HepG2 (cell line): ENCODE measurements around the gene IFNK. TPM values are rescaled to one million over a fixed set of nuclear protein-coding genes. Genes with fewer than 3 reads are reported as not detected.
A peak's percentile ranks its signal among the peaks of the same experiment; 100 is the strongest.

Source experiments
- AGO2 ChIP-seq: fragments of 200-400 bp; formaldehyde crosslinking; optimal IDR thresholded peaks from 2 replicates; pipeline ENCODE3; 2017; ENCODE audit warnings: mild to moderate bottlenecking, low read depth, low read length, moderate library complexity
- AKNA ChIP-seq: sonication (generic); formaldehyde crosslinking; IDR thresholded peaks from 2 replicates; pipeline ENCODE4 v1.4.0; 2020; ENCODE audit warnings: missing genetic modification reagents, borderline replicate concordance
- KDM2A ChIP-seq: sonication (generic); formaldehyde crosslinking; IDR thresholded peaks from 2 replicates; pipeline ENCODE4 v1.4.0; 2020; ENCODE audit warnings: low read depth, missing genetic modification reagents, borderline replicate concordance
- KDM5B ChIP-seq: sonication (generic); formaldehyde crosslinking; IDR thresholded peaks from 2 replicates; pipeline ENCODE4 v1.4.0; 2020; ENCODE audit warnings: missing genetic modification reagents, mild to moderate bottlenecking, borderline replicate concordance
- MAF1 ChIP-seq: sonication (generic); formaldehyde crosslinking; IDR thresholded peaks from 2 replicates; pipeline ENCODE4 v1.5.0; 2020; ENCODE audit warnings: missing genetic modification reagents, borderline replicate concordance
- MTERF4 ChIP-seq: sonication (generic); formaldehyde crosslinking; IDR thresholded peaks from 2 replicates; pipeline ENCODE4 v1.8.0; 2023; ENCODE audit warnings: mild to moderate bottlenecking, missing genetic modification reagents
- PHF8 ChIP-seq: sonication (generic); formaldehyde crosslinking; IDR thresholded peaks from 2 replicates; pipeline ENCODE4 v1.5.0; 2020; ENCODE audit warnings: missing genetic modification reagents
- RBFOX2 ChIP-seq: fragments of 200-400 bp; formaldehyde crosslinking; IDR thresholded peaks from 2 replicates; pipeline ENCODE4 v1.6.1; 2017; ENCODE audit warnings: low read depth, mild to moderate bottlenecking, low read length
- REST ChIP-seq, 2 experiments: IDR thresholded peaks; 2 replicates each; pipeline ENCODE4 v1.6.1; 2011 to 2012; ENCODE audit warnings: low read length in 2 of 2, borderline replicate concordance in 1 of 2, low read depth in 1 of 2, mild to moderate bottlenecking in 1 of 2, moderate library complexity in 1 of 2
- SOX6 ChIP-seq, 2 experiments: fragments of 450-650 bp in 1 of 2; sonication (generic) in 1 of 2; formaldehyde crosslinking in 1 of 2; IDR thresholded peaks; 2 replicates each; pipeline versions ENCODE4 v1.4.0 to v1.6.1; 2017 to 2020; ENCODE audit warnings: antibody characterized with exemption in 1 of 2, mild to moderate bottlenecking in 1 of 2, missing genetic modification reagents in 1 of 2
- SP2 ChIP-seq: sonication (generic); formaldehyde crosslinking; IDR thresholded peaks from 2 replicates; pipeline ENCODE4 v1.5.1; 2020; ENCODE audit warnings: mild to moderate bottlenecking, missing genetic modification reagents
- ZBTB7B ChIP-seq: sonication (generic); formaldehyde crosslinking; IDR thresholded peaks from 2 replicates; pipeline ENCODE4 v1.4.0; 2020; ENCODE audit warnings: missing genetic modification reagents
- ZEB1 ChIP-seq: IDR thresholded peaks from 2 replicates; pipeline ENCODE4 v1.6.1; 2012; ENCODE audit warnings: mild to moderate bottlenecking, low read depth, inconsistent platforms; ENCODE audit not compliant: insufficient replicate concordance
- ZMYM3 ChIP-seq: sonication (generic); formaldehyde crosslinking; IDR thresholded peaks from 2 replicates; pipeline ENCODE4 v1.5.1; 2020; ENCODE audit warnings: mild to moderate bottlenecking, missing genetic modification reagents
- ZNF253 ChIP-seq: sonication (generic); formaldehyde crosslinking; IDR thresholded peaks from 2 replicates; pipeline ENCODE4 v1.8.0; 2022; ENCODE audit warnings: mild to moderate bottlenecking, missing genetic modification reagents, borderline replicate concordance
- ZNF333 ChIP-seq: sonication (generic); formaldehyde crosslinking; IDR thresholded peaks from 2 replicates; pipeline ENCODE4 v1.4.0; 2020; ENCODE audit warnings: mild to moderate bottlenecking, missing genetic modification reagents, borderline replicate concordance
- ZNF563 ChIP-seq: sonication (generic); formaldehyde crosslinking; IDR thresholded peaks from 2 replicates; pipeline ENCODE4 v1.8.0; 2022; ENCODE audit warnings: mild to moderate bottlenecking, moderate library complexity, missing genetic modification reagents
- ZSCAN21 ChIP-seq: sonication (generic); formaldehyde crosslinking; IDR thresholded peaks from 2 replicates; pipeline ENCODE4 v1.8.0; 2022; ENCODE audit warnings: mild to moderate bottlenecking, missing genetic modification reagents, moderate library complexity, borderline replicate concordance
- polyA plus RNA-seq, 8 experiments: library from polyadenylated mRNA; depleted of rRNA in 3 of 8; stranded (reverse) in 7 of 8; unstranded in 1 of 8; fragments of >200 nt; fragmentation: Illumina TruSeq in 4 of 8; extraction: Trizol in 4 of 8; gene quantifications; 2 replicates each; pipeline versions ENCODE4 v1.2.1 to v1.2.3, GENCODE V29; 2011 to 2016; ENCODE audit warnings: low read depth in 4 of 8, missing spikeins in 1 of 8, mixed read lengths in 1 of 8; ENCODE audit not compliant: insufficient read depth in 1 of 8
- total RNA-seq, 5 experiments: library from RNA; depleted of rRNA; stranded (reverse); fragments of >200 nt; fragmentation: Illumina TruSeq; extraction: Trizol; gene quantifications; 2 replicates each; pipeline ENCODE4 v1.2.3, GENCODE V29; 2016; ENCODE audit warnings: low read depth in 1 of 5

Gene IFNK
- total and polyA plus RNA-seq, 2 of the 13 experiments (the other 11 are each of a cell fraction or from before 2014, with no cell fraction given): not detected

DNA sequence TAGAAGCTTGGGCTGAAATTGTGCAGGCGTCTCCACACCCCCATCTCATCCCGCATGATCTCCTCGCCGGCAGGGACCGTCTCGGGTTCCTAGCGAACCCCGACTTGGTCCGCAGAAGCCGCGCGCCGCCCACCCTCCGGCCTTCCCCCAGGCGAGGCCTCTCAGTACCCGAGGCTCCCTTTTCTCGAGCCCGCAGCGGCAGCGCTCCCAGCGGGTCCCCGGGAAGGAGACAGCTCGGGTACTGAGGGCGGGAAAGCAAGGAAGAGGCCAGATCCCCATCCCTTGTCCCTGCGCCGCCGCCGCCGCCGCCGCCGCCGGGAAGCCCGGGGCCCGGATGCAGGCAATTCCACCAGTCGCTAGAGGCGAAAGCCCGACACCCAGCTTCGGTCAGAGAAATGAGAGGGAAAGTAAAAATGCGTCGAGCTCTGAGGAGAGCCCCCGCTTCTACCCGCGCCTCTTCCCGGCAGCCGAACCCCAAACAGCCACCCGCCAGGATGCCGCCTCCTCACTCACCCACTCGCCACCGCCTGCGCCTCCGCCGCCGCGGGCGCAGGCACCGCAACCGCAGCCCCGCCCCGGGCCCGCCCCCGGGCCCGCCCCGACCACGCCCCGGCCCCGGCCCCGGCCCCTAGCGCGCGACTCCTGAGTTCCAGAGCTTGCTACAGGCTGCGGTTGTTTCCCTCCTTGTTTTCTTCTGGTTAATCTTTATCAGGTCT is 49.0 kb downstream of the IFNK start, which contains the start of gene C9orf72 (continued):
- TF ChIP-seq KDM5B (CRISPR knock-in tag): peak; percentile 39; the same call in 1 of the 2 replicates
- 0 out of 2 replicates have a peak, but pooled peaks have one; percentile 9 for TF ChIP-seq MAF1 (CRISPR knock-in tag)
- TF ChIP-seq PHF8 (CRISPR knock-in tag): peak; percentile 49
- 0 out of 2 replicates have a peak, but pooled peaks have one; percentile 16 for TF ChIP-seq ZBTB7B (CRISPR knock-in tag)
- TF ChIP-seq SP2 (CRISPR knock-in tag): 0 out of 2 replicates have a peak, but pooled peaks have one; percentile 17
- TF ChIP-seq KDM2A (CRISPR knock-in tag): peak; percentile 14; the same call in 1 of the 2 replicates
- no peak for TF ChIP-seq SOX6 (IDR thresholded peaks at IDR 0.05)
- TF ChIP-seq SOX6 (CRISPR knock-in tag; IDR thresholded peaks at IDR 0.05): 0 out of 2 replicates have a peak, but pooled peaks have one; percentile 17
- no peak for TF ChIP-seq AKNA (CRISPR knock-in tag)
- peak; percentile 47 for TF ChIP-seq AGO2
- no peak for TF ChIP-seq ZMYM3 (CRISPR knock-in tag)
- 0 out of 2 replicates have a peak, but pooled peaks have one; percentile 46 for TF ChIP-seq ZNF563 (CRISPR knock-in tag)
- TF ChIP-seq REST (IDR thresholded peaks at IDR 0.05; ENCODE audit: borderline replicate concordance in 1 of 2, low read depth in 1 of 2, low read length in 2 of 2): peak in 1 of 2 experiments; percentile 16; a peak in 1 of 4 replicates
- peak; percentile 67; the same call in 1 of the 2 replicates for TF ChIP-seq RBFOX2
- TF ChIP-seq ZSCAN21: peak; percentile 42; the same call in 1 of the 2 replicates
- no peak; the same call in 1 of the 2 replicates for TF ChIP-seq ZNF333 (CRISPR knock-in tag)
- peak; percentile 14 for TF ChIP-seq ZEB1
- peak; percentile 62; the same call in 1 of the 2 replicates for TF ChIP-seq ZNF253 (CRISPR knock-in tag)
- TF ChIP-seq MTERF4 (CRISPR knock-in tag): 0 out of 2 replicates have a peak, but pooled peaks have one; percentile 52
